Measurements from ENCODE around the gene RESP18.

The RESP18 gene

GRCh38 chr2:219354582-219354981, 22.0 kb upstream of the RESP18 start:
- Histone ChIP-seq H3K4me1 (ENCODE audit: control insufficient read depth, insufficient read depth, low read length) (peaks cover 8% of the 10 kb centered on the region), H3K27ac (ENCODE audit: low read length) (no peak overlapping the region), H3K36me3 (ENCODE audit: control insufficient read depth in 2 of 2, insufficient read depth in 2 of 2, low read length in 2 of 2) (no peaks in the 10 kb centered on the region), H3K9me3 (ENCODE audit: control insufficient read depth in 2 of 2, low read length in 2 of 2) (peaks cover 0 to under 1% of the 10 kb centered on the region in 2 donors), H3K4me3 (ENCODE audit: low read length in 2 of 2) (no peak overlapping the region), H3K27me3 (ENCODE audit: control insufficient read depth in 1 of 2, insufficient read depth in 2 of 2, low read length in 2 of 2) (peaks cover 35 to 43% of the 10 kb centered on the region in 2 donors), H3K9ac (ENCODE audit: low read length in 2 of 2) (no peak overlapping the region)

DNA sequence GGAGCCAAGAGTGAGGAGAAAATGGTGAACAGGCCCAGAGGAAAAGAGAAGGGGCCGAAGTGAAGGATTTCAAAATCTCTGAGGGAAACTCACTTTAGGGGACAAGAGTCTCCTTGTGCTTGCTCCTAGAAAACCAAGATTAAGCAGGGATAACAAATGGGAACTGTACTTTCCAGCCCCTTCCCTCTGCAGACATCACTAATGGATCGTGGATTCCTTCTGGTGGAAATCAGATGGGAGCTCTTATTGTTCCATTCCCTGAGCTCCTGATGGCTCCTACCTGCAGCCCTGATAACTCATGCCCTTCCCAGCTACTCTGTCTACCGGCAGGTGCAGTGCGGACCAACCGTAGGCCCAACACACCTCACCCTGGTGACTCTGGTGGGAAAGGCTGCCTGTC, 20.6 kb upstream of the RESP18 start:
- no peak overlapping the region for H3K9ac ChIP-seq (ENCODE audit: low read length in 2 of 2)
- no peak overlapping the region for H3K27ac ChIP-seq (ENCODE audit: low read length)
- H3K4me3 ChIP-seq (ENCODE audit: low read length in 2 of 2), result no peak overlapping the region
- H3K27me3 ChIP-seq (ENCODE audit: control insufficient read depth in 1 of 2, insufficient read depth in 2 of 2, low read length in 2 of 2), result peaks cover 28 to 29% of the 10 kb centered on the region in 2 donors
- H3K36me3 ChIP-seq (ENCODE audit: control insufficient read depth in 2 of 2, insufficient read depth in 2 of 2, low read length in 2 of 2), result no peaks in the 10 kb centered on the region
- H3K4me1 ChIP-seq (ENCODE audit: control insufficient read depth, insufficient read depth, low read length), result no peaks in the 10 kb centered on the region
- peaks cover 0 to 3% of the 10 kb centered on the region in 2 donors for H3K9me3 ChIP-seq (ENCODE audit: control insufficient read depth in 2 of 2, low read length in 2 of 2)

DNA sequence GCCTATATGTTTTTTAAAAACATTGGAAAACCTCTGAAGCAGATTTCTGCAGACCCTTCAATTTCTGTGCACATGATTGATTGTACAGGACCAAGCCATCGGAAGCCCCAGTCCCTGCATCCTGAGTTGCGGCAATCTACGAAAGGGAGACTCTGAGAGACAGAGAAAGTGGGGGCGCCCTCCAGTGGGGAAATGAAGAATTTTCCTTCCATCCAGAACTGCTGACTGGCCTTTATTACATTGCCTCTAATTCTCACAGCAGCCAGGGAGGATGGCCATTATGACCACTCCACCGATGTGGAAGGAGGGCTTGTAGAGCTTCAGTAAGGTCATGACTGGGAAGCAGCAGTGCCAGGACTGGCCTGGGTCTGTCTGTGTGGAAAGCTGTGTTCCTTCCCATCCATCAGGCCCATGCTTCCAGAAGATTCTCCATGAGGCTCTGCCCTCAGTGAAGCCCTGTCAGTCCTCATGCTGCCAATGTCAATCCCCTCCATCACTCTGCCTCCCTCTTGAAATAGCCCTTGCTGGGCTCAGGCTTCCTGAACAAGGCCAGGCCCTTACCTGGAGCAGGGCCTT, 20.0 kb upstream of the RESP18 start:
- Histone ChIP-seq H3K36me3 (ENCODE audit: control insufficient read depth in 2 of 2, insufficient read depth in 2 of 2, low read length in 2 of 2) (no peaks in the 10 kb centered on the region), H3K9me3 (ENCODE audit: control insufficient read depth in 2 of 2, low read length in 2 of 2) (peaks cover 0 to 3% of the 10 kb centered on the region in 2 donors), H3K4me1 (ENCODE audit: control insufficient read depth, insufficient read depth, low read length) (no peaks in the 10 kb centered on the region), H3K4me3 (ENCODE audit: low read length in 2 of 2) (no peak overlapping the region), H3K9ac (ENCODE audit: low read length in 2 of 2) (no peak overlapping the region), H3K27ac (ENCODE audit: low read length) (no peak overlapping the region), H3K27me3 (ENCODE audit: control insufficient read depth in 1 of 2, insufficient read depth in 2 of 2, low read length in 2 of 2) (peaks cover 26 to 29% of the 10 kb centered on the region in 2 donors)

- Histone ChIP-seq H3K9me3 (ENCODE audit: control insufficient read depth in 2 of 2, low read length in 2 of 2) (peaks cover 0 to 3% of the 10 kb centered on the region in 2 donors), H3K4me3 (ENCODE audit: low read length in 2 of 2) (no peak overlapping the region), H3K4me1 (ENCODE audit: control insufficient read depth, insufficient read depth, low read length) (no peaks in the 10 kb centered on the region), H3K36me3 (ENCODE audit: control insufficient read depth in 2 of 2, insufficient read depth in 2 of 2, low read length in 2 of 2) (no peaks in the 10 kb centered on the region), H3K27ac (ENCODE audit: low read length) (no peak overlapping the region), H3K9ac (ENCODE audit: low read length in 2 of 2) (no peak overlapping the region), H3K27me3 (ENCODE audit: control insufficient read depth in 1 of 2, insufficient read depth in 2 of 2, low read length in 2 of 2) (peaks cover 22 to 26% of the 10 kb centered on the region in 2 donors)
Measured at GRCh38 chr2:219350710-219351221, 18.2 kb upstream of the RESP18 start.

GRCh38 chr2:219350215-219350614, 17.7 kb upstream of the RESP18 start:
- Histone ChIP-seq H3K27me3 (ENCODE audit: control insufficient read depth in 1 of 2, insufficient read depth in 2 of 2, low read length in 2 of 2) (peaks cover 20 to 21% of the 10 kb centered on the region in 2 donors), H3K27ac (ENCODE audit: low read length) (no peak overlapping the region)

DNA sequence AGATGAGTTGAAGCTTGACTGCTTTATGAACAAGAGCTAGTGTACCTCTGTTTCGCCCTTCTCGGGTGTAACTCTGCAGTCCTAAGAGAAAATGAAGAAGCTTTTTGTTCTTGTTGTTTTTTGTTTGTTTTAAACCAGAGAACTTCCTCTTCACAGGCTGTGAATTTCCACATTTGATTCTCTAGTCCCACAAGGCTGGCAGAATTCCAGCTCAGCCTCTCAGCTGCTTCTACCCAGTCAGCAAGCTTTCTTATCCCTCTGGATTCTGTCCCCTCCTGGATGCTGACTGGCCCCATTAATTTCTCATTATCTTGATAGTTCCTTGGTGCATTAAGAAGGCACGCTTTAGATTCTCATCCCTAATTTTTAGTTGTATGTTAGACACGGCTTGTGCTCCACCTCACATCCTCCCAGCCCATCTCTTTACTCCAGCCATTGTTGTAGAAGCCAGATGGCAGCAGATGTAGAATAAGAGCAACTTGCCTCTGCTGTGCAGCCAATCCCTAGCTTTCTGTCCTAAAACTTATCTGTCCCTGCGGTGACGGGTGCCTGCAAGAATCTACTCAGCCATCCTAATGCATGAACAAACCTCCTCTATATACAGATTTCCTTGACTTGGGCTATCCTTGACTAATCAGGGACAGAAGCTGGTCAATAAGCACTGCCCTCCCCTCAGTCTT, 12.3 kb upstream of the RESP18 start:
- Histone ChIP-seq H3K9me3 (ENCODE audit: control insufficient read depth in 2 of 2, low read length in 2 of 2) (peaks cover 0 to 3% of the 10 kb centered on the region in 2 donors), H3K4me1 (ENCODE audit: control insufficient read depth, insufficient read depth, low read length) (no peaks in the 10 kb centered on the region), H3K36me3 (ENCODE audit: control insufficient read depth in 2 of 2, insufficient read depth in 2 of 2, low read length in 2 of 2) (no peaks in the 10 kb centered on the region), H3K4me3 (ENCODE audit: low read length in 2 of 2) (no peak overlapping the region), H3K9ac (ENCODE audit: low read length in 2 of 2) (no peak overlapping the region), H3K27ac (ENCODE audit: low read length) (no peak overlapping the region), H3K27me3 (ENCODE audit: control insufficient read depth in 1 of 2, insufficient read depth in 2 of 2, low read length in 2 of 2) (peaks cover 0 to 4% of the 10 kb centered on the region in 2 donors)

More at GRCh38 chr2:219350215-219350614, 17.7 kb upstream of the RESP18 start:
- Histone ChIP-seq H3K36me3 (ENCODE audit: control insufficient read depth in 2 of 2, insufficient read depth in 2 of 2, low read length in 2 of 2) (no peaks in the 10 kb centered on the region), H3K4me3 (ENCODE audit: low read length in 2 of 2) (no peak overlapping the region), H3K9ac (ENCODE audit: low read length in 2 of 2) (no peak overlapping the region), H3K9me3 (ENCODE audit: control insufficient read depth in 2 of 2, low read length in 2 of 2) (peaks cover 0 to 3% of the 10 kb centered on the region in 2 donors), H3K4me1 (ENCODE audit: control insufficient read depth, insufficient read depth, low read length) (no peaks in the 10 kb centered on the region)

DNA sequence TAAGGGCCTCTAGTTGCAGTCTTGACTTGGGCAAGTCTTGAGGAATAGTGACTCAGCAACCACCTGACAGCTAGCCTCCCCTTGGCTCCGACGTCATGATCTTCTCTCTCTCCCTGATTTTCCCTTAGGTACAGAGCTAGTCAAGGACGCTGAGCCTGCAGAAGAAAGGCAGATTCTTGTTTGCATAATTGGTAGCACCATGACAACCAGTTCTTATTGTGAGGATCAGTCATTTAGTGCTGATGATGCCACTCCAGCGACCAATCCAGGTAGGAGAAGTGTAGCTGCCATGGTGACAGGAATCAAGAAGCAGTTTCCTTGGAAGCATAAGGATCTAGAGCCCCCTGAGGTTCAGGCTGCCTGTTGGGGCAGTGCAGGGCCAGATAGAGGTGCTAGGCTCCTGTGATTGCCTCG, 2.8 kb upstream of the RESP18 start:
- H3K36me3 ChIP-seq (ENCODE audit: control insufficient read depth in 2 of 2, insufficient read depth in 2 of 2, low read length in 2 of 2), result no peaks in the 10 kb centered on the region
- no peak overlapping the region for H3K9ac ChIP-seq (ENCODE audit: low read length in 2 of 2)
- peaks cover 25 to 32% of the 10 kb centered on the region in 2 donors for H3K27me3 ChIP-seq (ENCODE audit: control insufficient read depth in 1 of 2, insufficient read depth in 2 of 2, low read length in 2 of 2)
- peaks cover 0 to 4% of the 10 kb centered on the region in 2 donors for H3K9me3 ChIP-seq (ENCODE audit: control insufficient read depth in 2 of 2, low read length in 2 of 2)
- no peak overlapping the region for H3K27ac ChIP-seq (ENCODE audit: low read length)
- H3K4me3 ChIP-seq (ENCODE audit: low read length in 2 of 2), result no peak overlapping the region
- H3K4me1 ChIP-seq (ENCODE audit: control insufficient read depth, insufficient read depth, low read length), result no peaks in the 10 kb centered on the region

GRCh38 chr2:219334076-219334475, 1.5 kb upstream of the RESP18 start:
- peaks cover 28 to 37% of the 10 kb centered on the region in 2 donors for H3K27me3 ChIP-seq (ENCODE audit: control insufficient read depth in 1 of 2, insufficient read depth in 2 of 2, low read length in 2 of 2)

DNA sequence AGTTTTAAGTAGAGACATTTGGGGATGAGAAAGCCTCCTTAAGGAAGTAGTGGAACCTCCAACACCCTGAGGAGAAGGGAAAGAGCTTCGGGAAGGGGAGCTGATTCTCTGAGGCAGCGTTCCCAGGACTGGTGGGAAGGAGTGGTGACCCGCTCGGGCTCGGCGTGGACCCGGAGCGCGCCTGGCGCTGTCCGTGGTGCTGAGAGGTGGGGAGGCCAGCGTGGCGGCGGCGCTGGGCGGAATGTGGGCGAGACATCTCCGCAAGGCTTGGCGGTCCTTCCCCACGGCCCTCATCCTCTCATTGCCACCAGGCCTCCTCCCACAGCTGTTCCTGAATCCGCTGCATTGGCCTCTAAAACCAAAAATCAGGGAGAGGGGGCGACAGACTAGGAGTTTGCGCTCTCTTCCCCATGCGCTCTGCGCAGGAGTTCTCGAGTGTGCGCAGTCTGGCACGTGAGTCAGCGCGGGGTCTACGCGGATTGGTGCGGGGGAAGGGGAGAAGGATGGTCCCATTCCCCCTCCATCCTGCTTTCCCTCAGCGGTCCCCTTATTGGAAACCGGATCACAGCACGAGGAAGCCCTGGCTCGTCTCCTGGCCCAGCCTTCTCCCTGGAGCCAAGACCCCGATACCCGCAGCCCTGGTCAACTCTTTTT, 857 bp downstream of the RESP18 start:
- Histone ChIP-seq H3K27ac (ENCODE audit: low read length) (no peak overlapping the region), H3K9ac (ENCODE audit: low read length in 2 of 2) (no peak overlapping the region), H3K27me3 (ENCODE audit: control insufficient read depth in 1 of 2, insufficient read depth in 2 of 2, low read length in 2 of 2) (peaks cover 34 to 37% of the 10 kb centered on the region in 2 donors), H3K9me3 (ENCODE audit: control insufficient read depth in 2 of 2, low read length in 2 of 2) (peaks cover 0 to 4% of the 10 kb centered on the region in 2 donors), H3K4me3 (ENCODE audit: low read length in 2 of 2) (no peak overlapping the region), H3K36me3 (ENCODE audit: control insufficient read depth in 2 of 2, insufficient read depth in 2 of 2, low read length in 2 of 2) (no peaks in the 10 kb centered on the region), H3K4me1 (ENCODE audit: control insufficient read depth, insufficient read depth, low read length) (no peaks in the 10 kb centered on the region)

More at GRCh38 chr2:219334076-219334475, 1.5 kb upstream of the RESP18 start:
- Histone ChIP-seq H3K4me3 (ENCODE audit: low read length in 2 of 2) (no peak overlapping the region), H3K36me3 (ENCODE audit: control insufficient read depth in 2 of 2, insufficient read depth in 2 of 2, low read length in 2 of 2) (no peaks in the 10 kb centered on the region), H3K9me3 (ENCODE audit: control insufficient read depth in 2 of 2, low read length in 2 of 2) (peaks cover 0 to 4% of the 10 kb centered on the region in 2 donors), H3K9ac (ENCODE audit: low read length in 2 of 2) (no peak overlapping the region), H3K27ac (ENCODE audit: low read length) (no peak overlapping the region), H3K4me1 (ENCODE audit: control insufficient read depth, insufficient read depth, low read length) (no peaks in the 10 kb centered on the region)

GRCh38 chr2:219327719-219328118, 4.8 kb downstream of the RESP18 start:
- H3K36me3 ChIP-seq (ENCODE audit: control insufficient read depth in 2 of 2, insufficient read depth in 2 of 2, low read length in 2 of 2), result no peaks in the 10 kb centered on the region
- no peaks in the 10 kb centered on the region for H3K4me1 ChIP-seq (ENCODE audit: control insufficient read depth, insufficient read depth, low read length)
- H3K27ac ChIP-seq (ENCODE audit: low read length), result no peak overlapping the region
- H3K27me3 ChIP-seq (ENCODE audit: control insufficient read depth in 1 of 2, insufficient read depth in 2 of 2, low read length in 2 of 2), result peaks cover 28 to 37% of the 10 kb centered on the region in 2 donors
- H3K9me3 ChIP-seq (ENCODE audit: control insufficient read depth in 2 of 2, low read length in 2 of 2), result no peaks in the 10 kb centered on the region
- H3K9ac ChIP-seq (ENCODE audit: low read length in 2 of 2), result no peak overlapping the region
- no peak overlapping the region for H3K4me3 ChIP-seq (ENCODE audit: low read length in 2 of 2)

Measured in stomach smooth muscle (tissue), 2 donors.